HEK293 (cell line): ENCODE results near the gene NSMCE4A.

ENCODE experiments used
- CTCF ChIA-PET: fragments of 350-600 bp; formaldehyde crosslinking; extraction: SDS; loops from one replicate; lab custom pipeline; 2021; ENCODE audit warnings: antibody characterized with exemption; lab: Yijun Ruan, JAX
- POLR2A ChIA-PET: fragments of 300-600 bp; formaldehyde crosslinking; extraction: SDS; loops from one replicate; lab custom pipeline; 2020; ENCODE audit warnings: antibody characterized with exemption, inconsistent platforms; lab: Yijun Ruan, JAX
- H3K27ac ChIP-seq: fragments of 200-500 bp; sonication (Bioruptor generic); 2 replicates; pipeline ENCODE4 v1.5.1; 2014; ENCODE audit warnings: low read depth, low read length, control low read depth, inconsistent platforms; ENCODE audit errors: extremely low read depth
- H3K36me3 ChIP-seq, 2 experiments: fragments of 200-500 bp in 1 of 2; sonication (Bioruptor generic) in 1 of 2; 1 replicate in 1 of 2; 2 replicates in 1 of 2; pipeline ENCODE4 v1.5.1; 2014 to 2017; ENCODE audit warnings: inconsistent platforms in 2 of 2, low read length in 2 of 2; ENCODE audit not compliant: control insufficient read depth in 2 of 2, insufficient read depth in 1 of 2
- H3K4me1 ChIP-seq: fragments of 200-500 bp; sonication (Bioruptor generic); 2 replicates; pipeline ENCODE4 v1.5.1; 2014; ENCODE audit warnings: mild to moderate bottlenecking, low read length, inconsistent platforms; ENCODE audit not compliant: control insufficient read depth, insufficient read depth
- H3K4me3 ChIP-seq: 2 replicates; pipeline ENCODE4 v1.5.1; 2011; ENCODE audit warnings: low read depth, mild to moderate bottlenecking, control low read depth, low read length, moderate library complexity
- H3K9me3 ChIP-seq: fragments of 200-500 bp; sonication (Bioruptor generic); 2 replicates; pipeline ENCODE4 v1.5.1; 2014; ENCODE audit warnings: low read depth, low read length, inconsistent platforms; ENCODE audit not compliant: control insufficient read depth, insufficient read depth
- BCL6B ChIP-seq: fragments of 450-650 bp; formaldehyde crosslinking; IDR thresholded peaks from 2 replicates; pipeline ENCODE4 v1.5.1; 2017; ENCODE audit warnings: missing biosample characterization, missing genetic modification characterization
- FEZF1 ChIP-seq: fragments of 450-650 bp; formaldehyde crosslinking; IDR thresholded peaks from 2 replicates; pipeline ENCODE4 v1.5.1; 2016; ENCODE audit warnings: missing biosample characterization, missing genetic modification characterization
- GLI2 ChIP-seq: fragments of 450-650 bp; formaldehyde crosslinking; IDR thresholded peaks from 2 replicates; pipeline ENCODE4; 2017; ENCODE audit warnings: missing biosample characterization, missing genetic modification characterization, low read depth, borderline replicate concordance
- INSM2 ChIP-seq: fragments of 450-650 bp; formaldehyde crosslinking; IDR thresholded peaks from 2 replicates; pipeline ENCODE4 v1.5.1; 2016; ENCODE audit warnings: missing biosample characterization, missing genetic modification characterization
- PBX3 ChIP-seq: sonication (generic); formaldehyde crosslinking; IDR thresholded peaks from 2 replicates; pipeline ENCODE4 v1.8.1; 2022; ENCODE audit warnings: mild to moderate bottlenecking, moderate library complexity, missing genetic modification reagents
- PRDM4 ChIP-seq: fragments of 450-650 bp; formaldehyde crosslinking; IDR thresholded peaks from 2 replicates; pipeline ENCODE4 v1.5.1; 2017; ENCODE audit warnings: missing biosample characterization, missing genetic modification characterization
- PRDM6 ChIP-seq: fragments of 450-650 bp; formaldehyde crosslinking; IDR thresholded peaks from 2 replicates; pipeline ENCODE4 v1.5.1; 2017; ENCODE audit warnings: missing biosample characterization, missing genetic modification characterization
- SALL2 ChIP-seq: fragments of 450-650 bp; formaldehyde crosslinking; IDR thresholded peaks from 2 replicates; pipeline ENCODE4 v1.5.0; 2017; ENCODE audit warnings: missing biosample characterization, mild to moderate bottlenecking, missing genetic modification characterization, borderline replicate concordance
- SCRT2 ChIP-seq: fragments of 450-650 bp; formaldehyde crosslinking; IDR thresholded peaks from 2 replicates; pipeline ENCODE4 v1.5.1; 2016; ENCODE audit warnings: missing biosample characterization, missing genetic modification characterization
- SP7 ChIP-seq: fragments of 450-650 bp; formaldehyde crosslinking; IDR thresholded peaks from 2 replicates; pipeline ENCODE4 v1.5.1; 2016; ENCODE audit warnings: missing biosample characterization, missing genetic modification characterization
- YY1 ChIP-seq: fragments of 450-650 bp; formaldehyde crosslinking; IDR thresholded peaks from 2 replicates; pipeline ENCODE4 v1.5.1; 2018; ENCODE audit warnings: missing biosample characterization, missing genetic modification characterization
- ZBTB21 ChIP-seq: fragments of 450-650 bp; formaldehyde crosslinking; IDR thresholded peaks from 2 replicates; pipeline ENCODE4 v1.5.1; 2017; ENCODE audit warnings: missing biosample characterization, missing genetic modification characterization
- ZFHX2 ChIP-seq: fragments of 450-650 bp; formaldehyde crosslinking; conservative IDR thresholded peaks from 2 replicates; pipeline ENCODE4 v1.5.1; 2016; ENCODE audit warnings: missing biosample characterization, missing genetic modification characterization
- ZFP37 ChIP-seq: fragments of 450-650 bp; formaldehyde crosslinking; IDR thresholded peaks from 2 replicates; pipeline ENCODE4 v1.5.1; 2016; ENCODE audit warnings: missing biosample characterization, missing genetic modification characterization
- ZNF132 ChIP-seq: fragments of 450-650 bp; formaldehyde crosslinking; IDR thresholded peaks from 2 replicates; pipeline ENCODE4 v1.5.1; 2017; ENCODE audit warnings: missing biosample characterization, missing genetic modification characterization, borderline replicate concordance
- ZNF157 ChIP-seq: fragments of 450-650 bp; formaldehyde crosslinking; IDR thresholded peaks from 2 replicates; pipeline ENCODE4 v1.5.1; 2016; ENCODE audit warnings: missing biosample characterization, missing genetic modification characterization
- ZNF24 ChIP-seq: fragments of 450-650 bp; formaldehyde crosslinking; IDR thresholded peaks from 2 replicates; pipeline ENCODE4 v1.5.1; 2016; ENCODE audit warnings: missing biosample characterization, missing genetic modification characterization
- ZNF26 ChIP-seq: fragments of 450-650 bp; formaldehyde crosslinking; IDR thresholded peaks from 2 replicates; pipeline ENCODE4 v1.5.1; 2016; ENCODE audit warnings: missing biosample characterization, missing genetic modification characterization
- ZNF37A ChIP-seq: fragments of 450-650 bp; IDR thresholded peaks from 2 replicates; pipeline ENCODE4 v1.5.1; 2018; ENCODE audit warnings: missing biosample characterization, missing genetic modification characterization
- ZNF473 ChIP-seq: fragments of 450-650 bp; formaldehyde crosslinking; IDR thresholded peaks from 2 replicates; pipeline ENCODE4 v1.5.1; 2017; ENCODE audit warnings: missing biosample characterization, missing genetic modification characterization
- ZNF510 ChIP-seq: fragments of 450-650 bp; formaldehyde crosslinking; IDR thresholded peaks from 2 replicates; pipeline ENCODE4 v1.5.1; 2018; ENCODE audit warnings: mild to moderate bottlenecking, missing genetic modification characterization, missing biosample characterization; ENCODE audit not compliant: insufficient replicate concordance
- ZNF701 ChIP-seq: fragments of 450-650 bp; formaldehyde crosslinking; IDR thresholded peaks from 2 replicates; pipeline ENCODE4 v1.5.1; 2016; ENCODE audit warnings: missing biosample characterization, missing genetic modification characterization
- ZNF843 ChIP-seq: fragments of 450-650 bp; formaldehyde crosslinking; IDR thresholded peaks from 2 replicates; pipeline ENCODE4 v1.5.1; 2016; ENCODE audit warnings: missing biosample characterization, missing genetic modification characterization

The NSMCE4A gene

GRCh38 chr10:122021828-122022227 lies 46.8 kb upstream of the NSMCE4A start (continued):
- TF ChIP-seq ZFP37 (tag by site-specific recombination): no peak
- TF ChIP-seq ZNF510: no peak
- no peak for TF ChIP-seq BCL6B
- TF ChIP-seq FEZF1: no peak
- TF ChIP-seq SCRT2 (tag by site-specific recombination): no peak
- TF ChIP-seq ZNF701 (tag by site-specific recombination): no peak
- TF ChIP-seq GLI2 (tag by site-specific recombination): no peak
- no peak for TF ChIP-seq PRDM4 (tag by site-specific recombination)

- no peaks in the 10 kb centered on the region for H3K4me1 ChIP-seq
- no peaks in the 10 kb centered on the region for H3K36me3 ChIP-seq
- CTCF ChIA-PET: interaction anchor here (0.6 to 1.1 kb wide), 2 partner anchors 33 to 47 kb away, joined by 3 read pairs; no protein-coding TSS in a partner anchor
- no peak overlapping the region for H3K27ac ChIP-seq
- H3K4me3 ChIP-seq: no peak overlapping the region
- no peaks in the 10 kb centered on the region for H3K9me3 ChIP-seq
- POLR2A ChIA-PET: no interaction called here
- TF ChIP-seq ZNF473 (tag by site-specific recombination) (no peak), PBX3 (CRISPR knock-in tag) (no peak), ZNF37A (tag by site-specific recombination) (no peak), ZNF132 (tag by site-specific recombination) (no peak)
Observed at GRCh38 chr10:122021379-122021778, 46.4 kb upstream of the NSMCE4A start.

GRCh38 chr10:122020226-122020625 lies 45.2 kb upstream of the NSMCE4A start:
- Histone ChIP-seq H3K9me3 (no peaks in the 10 kb centered on the region), H3K4me3 (no peak overlapping the region), H3K36me3 (no peaks in the 10 kb centered on the region), H3K4me1 (no peaks in the 10 kb centered on the region), H3K27ac (no peak overlapping the region)
- CTCF ChIA-PET: interaction anchor here (0.8 to 1.3 kb wide), 2 partner anchors 31 to 36 kb away, joined by 3 to 4 read pairs; no protein-coding TSS in a partner anchor
- POLR2A ChIA-PET: interaction anchor here (0.5 kb wide), 1 partner anchor 52 kb away, joined by 3 read pairs; no protein-coding TSS in a partner anchor
- TF ChIP-seq ZBTB21: no peak
- TF ChIP-seq ZFHX2 (tag by site-specific recombination): no peak
- 0 out of 2 replicates have a peak, but pooled peaks have one; percentile 35 for TF ChIP-seq INSM2 (tag by site-specific recombination)
- TF ChIP-seq SALL2: no peak
- no peak; the same call in 1 of the 2 replicates for TF ChIP-seq PRDM6
- TF ChIP-seq ZNF510: no peak
- no peak for TF ChIP-seq YY1 (tag by site-specific recombination)
- TF ChIP-seq SP7: peak; percentile 64
- TF ChIP-seq ZNF24 (tag by site-specific recombination): peak; percentile 41; the same call in 1 of the 2 replicates
- 0 out of 2 replicates have a peak, but pooled peaks have one; percentile 23 for TF ChIP-seq ZNF843 (tag by site-specific recombination)
- TF ChIP-seq ZNF26 (tag by site-specific recombination): no peak
- TF ChIP-seq ZNF157: no peak
